Measurements from ENCODE around the gene PLEK.
A peak's percentile ranks its signal among the peaks of the same experiment; 100 is the strongest.
"Not testable (repeated sequence)": the region's sequence is repeated elsewhere in the genome, so short reads cannot be mapped to it uniquely, and the experiment has no call there.

The PLEK gene, protein sequence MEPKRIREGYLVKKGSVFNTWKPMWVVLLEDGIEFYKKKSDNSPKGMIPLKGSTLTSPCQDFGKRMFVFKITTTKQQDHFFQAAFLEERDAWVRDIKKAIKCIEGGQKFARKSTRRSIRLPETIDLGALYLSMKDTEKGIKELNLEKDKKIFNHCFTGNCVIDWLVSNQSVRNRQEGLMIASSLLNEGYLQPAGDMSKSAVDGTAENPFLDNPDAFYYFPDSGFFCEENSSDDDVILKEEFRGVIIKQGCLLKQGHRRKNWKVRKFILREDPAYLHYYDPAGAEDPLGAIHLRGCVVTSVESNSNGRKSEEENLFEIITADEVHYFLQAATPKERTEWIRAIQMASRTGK

DNA sequence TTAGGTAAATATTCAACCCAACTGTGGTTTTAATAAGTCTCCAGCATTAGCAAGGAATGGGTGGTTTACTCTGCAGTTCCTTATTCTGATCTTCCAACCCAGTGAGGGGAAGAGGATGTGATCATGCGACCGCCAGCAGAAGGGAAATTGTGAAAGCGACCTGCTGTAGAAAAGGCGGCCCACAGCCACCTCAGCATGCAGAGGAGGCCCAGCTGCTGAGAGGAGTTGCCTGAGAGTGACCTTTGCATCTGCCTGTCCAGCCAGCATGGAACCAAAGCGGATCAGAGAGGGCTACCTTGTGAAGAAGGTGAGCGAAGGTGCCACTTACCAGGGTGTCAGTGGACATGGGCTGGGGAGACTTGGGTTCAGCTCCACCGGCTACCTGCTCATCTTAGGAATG, at the start of gene PLEK:
Gene PLEK, plus strand, starts transcription at position 196 of the 400 bp plus-strand sequence. Its CDS starts 70 bp downstream, at position 266.
- no peak for DNase-seq

DNA sequence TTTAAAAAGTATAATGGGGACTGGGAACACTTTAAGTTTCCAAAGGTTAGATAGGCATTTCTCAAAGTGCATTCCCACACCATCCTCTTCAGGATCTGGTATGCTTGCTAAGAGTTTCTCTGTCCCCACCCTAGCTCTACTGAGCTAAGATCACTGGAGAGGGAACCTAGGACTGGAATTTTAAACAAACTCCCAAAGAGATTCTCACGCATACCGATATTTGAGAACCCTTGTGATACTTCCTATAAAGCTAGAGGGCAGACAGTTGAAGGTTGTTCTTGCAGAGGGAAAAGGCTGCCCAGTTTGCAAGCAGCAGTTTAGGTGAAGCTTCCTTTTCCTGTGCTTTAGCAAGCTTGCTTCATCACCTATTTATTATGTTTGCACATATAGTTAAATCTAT, 49.0 kb upstream of the PLEK start:
- DNase-seq: no peak

DNA sequence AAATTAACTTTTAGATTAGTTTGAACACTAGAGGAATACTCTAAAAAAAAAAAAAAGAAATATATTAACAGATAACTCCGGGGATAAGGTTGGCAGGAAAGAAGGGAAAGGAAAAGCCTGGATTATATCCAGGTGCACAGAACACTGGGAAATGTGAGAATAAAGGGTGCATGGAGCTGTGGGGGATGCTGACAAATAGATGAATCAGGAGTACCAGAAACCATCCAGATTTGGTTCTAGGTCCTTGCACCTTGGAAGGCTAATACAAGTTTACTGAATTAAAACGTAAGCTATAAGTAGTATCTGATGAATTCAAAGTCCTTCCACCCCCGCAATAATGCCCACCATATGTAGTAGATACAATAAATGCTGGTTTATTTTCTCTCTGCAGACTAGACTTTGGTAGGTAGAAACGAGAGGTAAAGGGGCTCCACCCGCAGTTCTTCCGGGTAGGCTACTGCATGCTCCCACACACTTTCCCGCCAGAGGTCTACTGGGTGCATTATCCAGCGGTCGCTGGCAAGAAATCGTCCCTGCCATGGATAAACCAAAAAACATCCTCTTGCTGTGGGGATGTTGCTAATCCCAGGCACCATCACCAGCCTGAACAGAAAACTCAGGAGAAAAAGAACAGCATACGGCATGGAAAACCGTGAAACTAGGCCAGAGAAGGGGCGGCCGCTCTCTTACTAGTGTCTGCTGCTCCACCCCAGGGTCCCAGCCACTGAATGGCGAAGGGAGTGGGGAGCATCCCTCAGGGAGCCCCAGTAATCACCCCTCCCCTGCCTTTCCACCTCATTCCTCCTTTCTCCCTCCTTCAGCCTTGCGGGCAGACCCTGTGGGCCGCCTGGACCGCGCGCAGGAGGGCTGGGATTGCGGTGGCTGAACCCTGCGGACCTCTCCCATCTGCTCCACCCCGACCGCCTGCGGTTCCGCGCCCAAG, 46.8 kb upstream of the PLEK start:
- DNase-seq: no peak

DNA sequence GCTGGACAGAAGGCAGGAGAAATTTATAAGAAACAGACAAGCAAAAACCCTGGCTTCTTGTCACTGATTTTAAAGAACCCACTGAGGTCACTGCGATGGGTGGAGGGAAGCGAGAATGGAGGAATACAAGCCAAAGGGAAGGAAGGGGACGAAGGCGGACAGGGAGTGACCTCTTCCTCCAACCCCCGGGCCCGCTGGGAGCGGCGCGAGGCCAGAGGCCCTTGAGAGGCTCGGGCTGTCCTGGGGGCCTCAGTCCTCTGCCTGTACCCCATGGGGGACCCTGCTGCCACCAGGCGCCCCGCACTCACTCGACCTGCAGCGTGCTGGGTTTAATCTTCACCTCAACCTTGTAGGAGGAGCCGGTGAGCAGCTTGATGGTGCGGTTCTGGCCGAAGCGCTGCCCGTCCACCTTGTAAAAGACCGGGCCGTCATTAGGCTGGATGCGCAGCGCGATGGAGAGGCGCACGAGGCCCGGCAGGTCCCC, 46.1 kb upstream of the PLEK start:
- no peak for DNase-seq

DNA sequence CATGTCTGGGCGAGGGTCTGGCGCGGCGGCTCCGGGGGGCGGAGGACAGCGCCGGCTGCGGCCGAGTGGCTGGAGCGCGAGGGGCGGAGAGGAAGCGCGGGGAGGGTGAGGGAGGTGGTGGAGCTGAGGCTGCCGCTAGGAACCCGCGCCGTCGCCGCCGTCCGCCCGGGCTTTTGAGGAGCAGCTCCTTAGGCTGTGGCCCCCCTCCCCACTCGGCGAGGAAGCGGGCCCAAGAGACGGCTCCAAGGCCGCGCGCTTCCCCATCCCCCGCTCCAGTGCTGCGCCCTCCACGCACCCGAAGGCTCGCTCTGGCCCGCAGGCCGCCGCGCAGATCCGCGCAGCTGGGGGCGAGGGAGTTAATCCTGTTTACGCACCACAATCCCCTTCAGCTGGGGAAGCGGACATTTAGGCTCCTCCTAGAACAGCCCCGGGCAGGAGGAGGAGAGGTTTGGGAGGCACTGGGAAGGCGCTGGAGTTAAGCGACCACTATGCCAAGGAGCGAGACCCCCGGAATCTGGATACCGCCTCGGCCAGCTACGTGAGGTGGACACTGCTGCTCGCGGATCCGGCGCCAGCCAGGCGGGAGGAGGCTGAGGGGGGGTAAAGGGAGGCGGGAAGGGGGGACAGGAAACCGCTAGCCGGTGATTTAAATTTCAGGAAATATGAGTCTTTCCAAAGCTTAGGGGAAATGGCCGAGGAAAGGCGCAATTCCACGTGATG, 45.5 kb upstream of the PLEK start, which contains the start of gene CNRIP1:
Gene CNRIP1, minus strand, starts transcription at position 552 of the 720 bp plus-strand sequence. Its CDS starts 549 bp downstream, at position 3.
- DNase-seq: peak; percentile 77

DNA sequence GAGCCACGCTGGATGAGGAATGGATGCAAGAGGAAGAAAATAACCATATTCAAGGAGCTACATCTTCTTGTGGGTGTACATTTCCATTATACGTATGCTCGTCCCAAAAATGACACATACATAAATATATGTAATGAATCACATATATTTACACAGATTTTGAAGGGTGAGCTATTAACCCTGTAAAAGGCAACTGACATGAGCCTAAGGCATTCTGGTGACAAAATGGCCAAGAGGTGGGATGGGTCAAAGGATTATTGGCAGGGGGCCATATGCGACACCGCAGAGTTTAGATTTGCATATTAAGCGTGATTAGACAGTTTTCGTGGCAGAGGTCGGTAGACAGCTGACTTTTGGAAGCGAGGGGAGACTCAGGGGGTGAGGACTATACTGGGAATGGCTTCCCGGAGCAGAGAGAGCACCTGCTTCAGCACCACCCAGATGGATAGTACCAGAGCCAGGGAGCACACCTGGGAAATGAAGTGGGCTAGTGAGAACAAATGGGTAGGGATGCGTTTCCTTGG, 44.9 kb upstream of the PLEK start:
- no peak for DNase-seq

DNA sequence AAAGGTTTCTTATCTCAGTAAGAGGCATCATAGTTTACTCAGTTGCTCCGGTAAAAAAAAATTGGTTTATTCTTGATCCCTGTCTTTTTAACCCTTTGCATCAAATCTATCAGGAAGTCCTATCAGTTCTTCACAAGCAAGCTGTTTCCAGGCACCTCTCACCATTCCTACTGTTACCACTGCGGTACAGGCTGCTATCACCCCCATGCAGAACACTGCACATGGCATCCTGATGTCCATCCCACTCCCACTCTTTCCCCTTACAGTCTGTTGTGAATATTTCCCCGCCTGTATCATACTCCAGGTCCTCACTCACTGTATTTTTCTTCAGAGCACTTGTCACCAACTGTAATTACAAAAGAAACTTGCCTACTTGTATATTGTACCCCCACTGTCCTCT, 40.0 kb upstream of the PLEK start:
- DNase-seq: no peak

DNA sequence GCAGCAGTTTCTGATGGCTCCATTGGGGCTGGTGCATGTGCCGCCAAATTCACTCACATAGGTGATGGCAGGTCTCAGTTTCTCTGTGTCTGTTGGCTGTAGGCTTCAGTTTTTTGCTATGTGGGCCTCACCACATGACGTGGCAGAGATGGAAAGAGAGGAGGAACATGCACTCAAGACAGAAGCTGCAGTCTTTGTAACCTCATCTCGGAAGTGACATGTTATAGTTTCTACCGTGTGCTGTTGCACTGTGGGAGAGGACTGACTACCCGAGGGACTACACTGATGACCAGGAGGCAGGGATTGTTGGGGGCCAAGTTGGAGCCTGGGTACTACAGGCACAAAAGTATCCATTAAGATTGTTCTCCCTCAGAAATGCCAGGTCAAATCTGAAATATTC, 36.2 kb upstream of the PLEK start:
- no peak for DNase-seq

DNA sequence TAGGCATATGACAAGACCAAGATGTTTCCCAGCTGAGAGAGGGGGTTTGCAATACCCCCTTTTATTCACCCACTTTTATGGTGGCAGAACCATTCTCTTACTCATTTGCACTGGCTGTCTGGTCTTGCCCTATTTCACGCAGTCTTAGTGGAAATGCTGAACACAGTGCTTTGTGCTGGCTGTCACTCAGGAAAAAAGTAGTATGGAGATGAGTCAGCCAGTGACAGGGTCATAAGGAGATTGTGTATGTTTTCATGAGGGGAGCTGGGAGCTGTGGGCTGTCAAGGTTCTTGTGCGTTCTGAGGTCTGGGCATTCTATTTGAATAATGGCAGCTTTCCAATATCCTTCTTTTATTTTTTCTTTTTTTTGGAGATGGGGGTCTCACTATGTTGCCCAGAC, 34.4 kb upstream of the PLEK start:
- DNase-seq: no peak

DNA sequence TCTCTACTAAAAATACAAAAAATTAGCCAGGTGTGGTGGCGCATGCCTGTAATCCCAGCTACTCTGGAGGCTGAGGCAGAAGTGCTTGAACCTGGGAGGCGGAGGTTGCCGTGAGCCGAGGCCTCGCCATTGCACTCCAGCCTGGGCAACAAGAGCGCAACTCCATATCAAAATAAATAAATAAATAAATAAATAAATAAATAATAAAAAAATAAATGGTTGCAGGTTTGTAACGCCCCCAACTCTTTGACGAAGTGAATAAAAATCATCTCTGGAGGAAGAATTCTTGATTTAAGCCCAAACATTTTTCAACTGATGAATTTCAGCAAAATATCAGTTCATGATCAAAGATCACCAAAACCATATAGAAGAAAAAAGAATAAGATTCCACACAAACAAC, 32.1 kb upstream of the PLEK start:
- DNase-seq: no peak

DNA sequence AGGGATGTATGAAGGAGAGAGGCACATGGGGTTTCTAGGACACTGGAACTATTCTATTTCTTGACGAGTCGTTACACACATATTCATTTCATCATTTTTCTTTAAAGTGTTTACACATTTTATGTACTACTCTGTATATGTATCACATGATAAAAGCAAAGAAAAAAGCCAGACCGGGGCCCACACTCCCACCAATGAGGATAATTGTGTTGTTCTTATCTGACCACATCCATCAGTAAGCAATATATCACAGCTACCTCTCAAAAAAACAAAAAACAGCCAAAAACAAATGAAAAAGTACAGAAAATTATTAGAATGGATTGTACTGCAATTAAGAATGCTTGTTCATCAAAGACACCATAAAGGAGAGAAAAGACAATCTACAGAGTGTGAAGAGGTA, 31.2 kb upstream of the PLEK start:
- DNase-seq: no peak

DNA sequence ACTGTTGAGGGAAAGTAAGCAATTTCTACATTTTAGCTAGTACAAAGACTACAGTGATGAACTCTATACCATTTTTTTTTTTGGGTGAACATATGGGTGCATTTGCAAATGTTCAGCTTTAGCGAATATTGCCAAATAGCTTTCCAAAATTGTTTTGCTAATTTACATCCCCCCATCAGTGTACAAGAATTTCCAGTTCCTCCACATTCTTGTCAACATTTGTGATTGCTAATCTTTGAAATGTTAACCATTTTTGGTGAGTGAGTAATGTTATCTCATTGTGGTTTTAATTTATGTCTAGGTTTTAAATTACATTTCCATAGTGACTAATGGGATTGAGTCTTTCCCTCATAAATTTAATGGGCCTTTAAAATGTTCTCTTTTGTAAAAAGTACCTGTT, 28.9 kb upstream of the PLEK start:
- DNase-seq: no peak

DNA sequence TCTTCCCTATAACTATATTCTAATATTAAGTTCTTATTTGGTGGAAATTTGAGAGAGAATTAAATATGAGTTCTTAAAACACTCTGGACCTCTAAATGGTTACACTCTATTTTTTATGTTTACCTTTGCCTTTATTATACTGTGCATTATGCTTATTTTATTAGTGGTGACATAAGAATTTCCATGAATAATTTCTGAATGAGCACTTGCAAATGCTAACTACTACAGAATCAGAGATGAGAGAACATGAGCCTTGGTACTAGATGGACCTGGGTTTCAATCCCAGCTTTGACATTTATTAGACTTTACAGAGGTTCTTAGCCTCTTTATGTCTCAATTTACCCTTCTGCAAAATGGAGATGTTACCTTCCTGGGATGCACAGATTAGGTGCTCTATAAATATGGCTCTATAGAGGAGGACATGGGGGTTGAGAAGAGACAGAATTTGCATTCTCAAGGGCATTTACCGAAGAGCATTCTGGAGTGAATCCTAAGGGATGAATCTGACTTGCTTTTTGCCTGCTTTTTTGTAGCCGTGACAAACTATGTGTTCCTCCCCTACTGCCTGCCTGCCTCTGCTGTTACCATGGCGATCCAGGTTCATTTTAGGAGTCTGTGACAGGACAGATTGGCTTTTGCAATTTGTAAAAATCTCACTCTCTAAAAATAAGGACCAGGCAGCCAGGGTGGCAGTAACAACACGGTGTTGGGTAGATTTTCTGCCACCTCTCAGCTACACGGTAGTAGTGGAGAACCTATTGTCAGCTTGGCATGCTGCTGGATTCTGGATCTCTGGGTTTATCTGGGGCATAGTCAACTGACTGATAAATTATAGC, 24.6 kb upstream of the PLEK start:
- DNase-seq: no peak

DNA sequence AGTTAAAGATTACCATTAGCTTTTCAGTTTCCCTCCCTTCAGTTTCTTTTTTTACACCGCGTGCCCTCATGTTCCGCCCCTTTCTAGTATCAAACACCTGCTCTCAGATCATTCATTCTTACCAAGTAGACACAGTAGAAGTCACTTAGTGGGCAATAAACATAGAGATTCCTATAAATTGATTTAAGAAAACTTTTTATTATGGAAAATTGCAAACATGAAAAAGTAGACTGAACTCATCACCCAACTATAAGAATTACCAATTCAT, 24.1 kb upstream of the PLEK start:
- DNase-seq: no peak

DNA sequence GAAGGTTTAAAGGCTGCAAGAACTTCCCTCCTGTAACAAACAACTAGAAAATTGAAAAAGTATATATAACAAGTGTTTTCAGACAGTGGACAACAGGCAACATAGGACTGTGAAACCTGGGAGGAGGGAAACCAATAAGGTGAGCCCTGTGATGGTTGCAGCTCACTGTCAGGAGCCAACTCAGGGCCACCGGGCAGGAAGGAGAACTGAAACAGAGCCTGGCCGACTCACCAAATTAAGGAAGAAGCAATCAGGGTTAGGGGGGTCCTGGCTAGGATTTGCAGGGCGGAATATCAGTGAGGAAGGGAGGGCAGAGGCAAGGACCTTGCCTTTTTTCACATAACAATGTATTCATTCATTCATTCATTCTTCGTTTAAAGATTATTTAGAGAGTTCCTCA, 23.5 kb upstream of the PLEK start:
- DNase-seq: no peak

DNA sequence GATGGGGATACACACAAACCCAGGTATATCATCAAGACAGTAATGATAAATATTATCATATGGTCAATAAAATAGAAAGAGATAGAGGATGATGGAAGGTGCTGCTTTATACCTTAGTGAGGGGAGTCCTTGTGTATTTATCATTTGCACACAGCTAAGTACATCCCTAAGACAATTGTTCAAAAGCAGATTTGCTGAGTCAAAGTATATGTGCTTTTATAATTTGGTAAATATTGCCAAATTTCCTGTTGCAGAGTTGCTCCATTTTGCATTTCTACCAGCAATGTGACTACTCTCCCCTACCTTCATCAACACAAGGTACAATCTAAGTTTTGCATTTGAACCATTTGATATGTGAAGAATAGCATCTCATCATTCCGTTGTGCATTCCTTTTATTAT, 22.6 kb upstream of the PLEK start:
- no peak for DNase-seq

DNA sequence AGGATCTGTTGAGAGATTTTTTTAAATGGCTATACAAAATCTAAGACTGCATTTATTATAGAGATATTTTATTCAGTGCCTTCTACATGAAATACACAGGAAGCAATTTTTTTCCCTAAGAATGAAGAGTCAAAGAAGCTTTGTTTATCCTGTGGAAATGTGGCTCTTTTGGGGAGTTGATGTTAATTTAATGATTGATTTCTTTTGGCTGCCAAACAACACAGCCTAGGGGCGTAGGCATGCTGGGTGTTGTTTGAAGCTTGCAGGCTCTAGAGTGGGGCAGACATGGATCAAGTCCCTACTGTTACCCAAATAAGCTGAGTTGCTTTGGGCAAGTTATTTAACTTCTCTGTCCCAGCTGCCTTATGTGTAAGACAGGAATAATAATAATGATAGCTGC, 21.1 kb upstream of the PLEK start:
- DNase-seq: no peak

DNA sequence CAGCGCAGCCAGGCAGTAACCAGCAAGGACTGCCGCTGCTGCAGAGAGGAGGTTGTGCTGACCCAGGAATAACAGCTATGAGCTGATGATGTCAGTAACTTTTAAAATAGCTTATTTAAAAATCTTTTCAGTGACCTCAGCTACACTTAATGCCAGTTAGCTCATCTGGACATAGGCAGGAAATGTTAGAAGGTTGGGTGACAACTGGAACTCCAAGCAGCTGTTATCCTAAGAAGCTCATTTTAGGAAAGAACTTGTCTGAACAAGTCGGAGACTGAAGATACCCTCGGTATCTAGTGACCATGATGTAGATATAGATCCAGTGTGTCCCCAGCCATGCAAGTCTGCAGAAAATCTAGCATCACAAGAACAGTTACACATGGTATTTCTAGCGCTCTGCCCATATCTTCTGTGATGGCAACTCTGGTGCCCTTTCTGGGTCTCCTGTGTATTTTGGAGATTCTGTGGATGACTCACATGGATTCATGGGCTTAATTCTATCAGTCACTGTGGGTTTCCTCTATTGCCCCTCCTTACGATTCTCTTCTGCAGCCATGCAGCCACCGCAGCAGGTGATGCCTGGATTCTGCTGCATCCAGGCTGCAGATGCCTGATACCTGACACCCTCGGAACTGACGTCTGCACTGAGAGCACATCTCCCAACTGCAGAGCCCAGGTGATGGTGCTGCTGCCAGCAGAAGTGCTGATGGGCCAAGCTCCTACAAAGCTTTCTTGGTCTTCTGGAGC, 19.8 kb upstream of the PLEK start:
- DNase-seq: no peak

DNA sequence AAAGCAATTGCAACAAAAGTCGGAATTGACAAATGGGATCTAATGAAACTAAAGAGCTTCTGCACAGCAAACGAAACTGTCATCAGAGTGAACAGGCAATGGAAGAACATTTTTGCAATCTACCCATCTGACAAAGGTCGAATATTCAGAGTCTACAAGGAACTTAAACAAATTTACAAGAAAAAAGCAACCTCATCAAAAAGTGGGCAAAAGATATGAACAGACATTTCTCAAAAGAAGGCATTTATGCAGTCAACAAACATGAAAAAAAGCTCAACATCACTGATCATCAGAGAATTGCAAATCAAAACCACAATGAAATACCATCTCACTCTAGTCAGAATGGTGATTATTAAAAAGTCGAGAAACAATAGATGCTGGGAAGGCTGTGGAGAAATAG, 16.0 kb upstream of the PLEK start:
- DNase-seq: not testable (repeated sequence)

DNA sequence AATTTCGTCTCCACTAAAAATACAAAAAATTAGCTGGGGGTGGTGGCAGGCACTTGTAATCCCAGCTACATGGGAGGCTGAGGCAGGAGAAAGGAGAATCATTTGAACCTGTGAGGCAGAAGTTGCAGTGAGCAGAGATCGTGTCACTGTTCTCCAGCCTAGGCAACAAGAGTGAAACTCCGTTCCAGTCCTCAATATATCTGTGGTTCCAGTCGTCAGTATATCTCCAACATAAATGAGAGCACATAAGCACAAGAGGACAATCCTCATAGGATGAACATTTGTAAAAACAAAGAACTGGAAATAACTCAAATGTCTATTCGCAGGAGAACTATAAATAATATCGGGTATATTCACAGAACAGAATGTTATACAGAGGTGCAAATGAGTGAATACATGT, 13.1 kb upstream of the PLEK start:
- DNase-seq: no peak

DNA sequence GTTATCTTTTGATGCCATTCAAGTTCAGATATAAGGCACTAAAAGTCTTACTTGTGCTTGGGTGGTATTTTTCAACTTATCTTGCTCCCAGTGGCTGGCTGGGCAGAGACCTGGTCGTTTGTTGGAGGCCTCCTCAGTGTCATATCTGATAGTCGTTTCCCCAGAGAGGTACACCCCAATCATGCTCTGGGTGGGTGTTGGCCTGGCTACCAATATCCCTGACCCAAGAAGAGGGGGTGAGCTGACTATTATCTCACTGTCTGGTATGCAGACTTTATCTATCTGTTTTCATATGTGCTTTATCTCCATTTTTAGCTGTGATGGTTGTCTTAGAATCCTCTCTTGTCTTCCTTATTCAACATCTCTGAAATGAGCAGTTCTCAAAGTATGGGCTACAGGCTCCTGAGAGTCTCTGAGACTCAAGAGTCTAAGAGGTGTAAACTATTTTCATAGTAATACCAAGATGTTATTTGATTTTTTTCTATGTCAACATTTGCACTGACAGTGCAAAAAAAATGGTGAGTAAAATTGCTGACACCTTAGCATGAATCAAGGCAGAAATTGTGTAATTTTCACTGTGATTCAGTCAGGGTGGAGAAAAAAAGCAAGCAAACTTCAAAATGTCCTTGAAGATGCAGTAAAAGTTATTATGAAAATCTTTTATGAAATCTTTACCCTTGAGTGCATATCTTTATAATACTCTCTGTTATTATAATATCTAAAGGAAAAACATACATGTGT, 12.3 kb upstream of the PLEK start:
- no peak for DNase-seq
